ENCODE data around the gene EMX1. TPM values are rescaled to one million over a fixed set of nuclear protein-coding genes. Genes with fewer than 3 reads are reported as not detected.

The EMX1 gene
- total and polyA plus RNA-seq, 2 of the 13 experiments (the other 11 are each of a cell fraction or from before 2014, with no cell fraction given): 0.62 to 4.9 TPM

DNA sequence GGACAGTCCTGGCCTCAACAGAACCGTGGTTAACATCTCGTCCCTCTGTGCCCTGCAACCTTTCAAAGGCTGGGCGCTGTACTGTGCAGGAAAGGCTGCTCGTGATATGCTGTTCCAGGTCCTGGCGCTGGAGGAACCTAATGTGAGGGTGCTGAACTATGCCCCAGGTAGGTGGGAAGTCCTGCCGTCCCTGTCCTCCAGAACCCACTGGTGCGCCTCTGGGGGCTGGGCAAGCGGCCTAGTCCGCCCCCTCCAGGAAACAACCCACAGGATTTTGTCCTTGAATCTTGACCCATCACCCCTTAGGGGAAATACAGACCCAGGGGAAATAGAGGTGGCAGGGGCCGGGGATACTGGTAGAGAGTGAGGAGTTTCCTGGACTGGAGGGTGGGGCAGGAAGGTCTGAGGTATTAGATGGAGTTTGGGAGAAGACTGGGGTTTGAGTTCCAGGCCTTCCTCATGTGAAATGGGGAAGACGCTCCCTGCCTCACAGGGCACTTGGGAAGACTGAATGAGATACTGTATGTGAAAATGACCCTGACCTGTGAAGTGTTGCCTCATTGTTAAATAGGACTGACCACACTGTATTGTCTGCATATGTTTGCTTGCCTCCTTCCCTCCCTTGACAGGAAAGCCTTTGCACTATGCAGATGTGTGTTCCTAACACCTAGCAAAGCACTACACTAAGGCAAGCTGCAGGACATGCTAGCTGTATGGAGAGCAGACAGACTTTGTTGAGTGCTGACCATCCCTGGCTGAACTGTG lies 28.7 kb upstream of the EMX1 start (continued):
- TF ChIP-seq, protein P1, sequence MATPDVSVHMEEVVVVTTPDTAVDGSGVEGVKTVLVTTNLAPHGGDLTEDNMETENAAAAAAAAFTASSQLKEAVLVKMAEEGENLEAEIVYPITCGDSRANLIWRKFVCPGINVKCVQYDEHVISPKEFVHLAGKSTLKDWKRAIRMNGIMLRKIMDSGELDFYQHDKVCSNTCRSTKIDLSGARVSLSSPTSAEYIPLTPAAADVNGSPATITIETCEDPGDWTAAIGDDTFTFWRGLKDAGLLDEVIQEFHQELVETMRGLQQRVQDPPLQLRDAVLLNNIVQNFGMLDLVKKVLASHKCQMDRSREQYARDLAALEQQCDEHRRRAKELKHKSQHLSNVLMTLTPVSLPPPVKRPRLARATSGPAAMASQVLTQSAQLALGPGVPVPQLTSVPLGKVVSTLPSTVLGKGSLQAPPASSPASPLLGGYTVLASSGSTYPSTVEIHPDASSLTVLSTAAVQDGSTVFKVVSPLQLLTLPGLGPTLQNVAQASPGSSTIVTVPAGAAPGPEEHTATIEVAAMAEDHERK (CRISPR knock-in tag; IDR thresholded peaks at IDR 0.05; ENCODE audit: low read depth): no peak
- TF ChIP-seq PHF21A (CRISPR knock-in tag; IDR thresholded peaks at IDR 0.05): peak; percentile 84
- no peak for TF ChIP-seq ZNF234 (CRISPR knock-in tag; conservative IDR thresholded peaks at IDR 0.05)
- TF ChIP-seq ZNF430 (CRISPR knock-in tag; IDR thresholded peaks at IDR 0.05): no peak
- TF ChIP-seq, protein P2, sequence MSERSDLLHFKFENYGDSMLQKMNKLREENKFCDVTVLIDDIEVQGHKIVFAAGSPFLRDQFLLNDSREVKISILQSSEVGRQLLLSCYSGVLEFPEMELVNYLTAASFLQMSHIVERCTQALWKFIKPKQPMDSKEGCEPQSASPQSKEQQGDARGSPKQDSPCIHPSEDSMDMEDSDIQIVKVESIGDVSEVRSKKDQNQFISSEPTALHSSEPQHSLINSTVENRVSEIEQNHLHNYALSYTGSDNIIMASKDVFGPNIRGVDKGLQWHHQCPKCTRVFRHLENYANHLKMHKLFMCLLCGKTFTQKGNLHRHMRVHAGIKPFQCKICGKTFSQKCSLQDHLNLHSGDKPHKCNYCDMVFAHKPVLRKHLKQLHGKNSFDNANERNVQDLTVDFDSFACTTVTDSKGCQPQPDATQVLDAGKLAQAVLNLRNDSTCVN (CRISPR knock-in tag; IDR thresholded peaks at IDR 0.05; ENCODE audit: borderline replicate concordance): peak; percentile 67; the same call in 1 of the 2 replicates
- TF ChIP-seq SRY (CRISPR knock-in tag; IDR thresholded peaks at IDR 0.05): no peak
- TF ChIP-seq, protein P3, sequence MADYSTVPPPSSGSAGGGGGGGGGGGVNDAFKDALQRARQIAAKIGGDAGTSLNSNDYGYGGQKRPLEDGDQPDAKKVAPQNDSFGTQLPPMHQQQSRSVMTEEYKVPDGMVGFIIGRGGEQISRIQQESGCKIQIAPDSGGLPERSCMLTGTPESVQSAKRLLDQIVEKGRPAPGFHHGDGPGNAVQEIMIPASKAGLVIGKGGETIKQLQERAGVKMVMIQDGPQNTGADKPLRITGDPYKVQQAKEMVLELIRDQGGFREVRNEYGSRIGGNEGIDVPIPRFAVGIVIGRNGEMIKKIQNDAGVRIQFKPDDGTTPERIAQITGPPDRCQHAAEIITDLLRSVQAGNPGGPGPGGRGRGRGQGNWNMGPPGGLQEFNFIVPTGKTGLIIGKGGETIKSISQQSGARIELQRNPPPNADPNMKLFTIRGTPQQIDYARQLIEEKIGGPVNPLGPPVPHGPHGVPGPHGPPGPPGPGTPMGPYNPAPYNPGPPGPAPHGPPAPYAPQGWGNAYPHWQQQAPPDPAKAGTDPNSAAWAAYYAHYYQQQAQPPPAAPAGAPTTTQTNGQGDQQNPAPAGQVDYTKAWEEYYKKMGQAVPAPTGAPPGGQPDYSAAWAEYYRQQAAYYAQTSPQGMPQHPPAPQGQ (CRISPR knock-in tag; IDR thresholded peaks at IDR 0.05; ENCODE audit: borderline replicate concordance): no peak
- no peak for TF ChIP-seq NFIB (CRISPR knock-in tag; IDR thresholded peaks at IDR 0.05; ENCODE audit: borderline replicate concordance)
- no peak for TF ChIP-seq ZNF124 (CRISPR knock-in tag; IDR thresholded peaks at IDR 0.05)
- TF ChIP-seq ZNF264 (CRISPR knock-in tag; IDR thresholded peaks at IDR 0.05): no peak
- no peak for TF ChIP-seq SIN3A (IDR thresholded peaks at IDR 0.05; ENCODE audit: borderline replicate concordance, low read depth, low read length)
- no peak for TF ChIP-seq ZNF749 (CRISPR knock-in tag; IDR thresholded peaks at IDR 0.05; ENCODE audit: borderline replicate concordance)
- TF ChIP-seq ZFP62 (CRISPR knock-in tag; IDR thresholded peaks at IDR 0.05): no peak
- TF ChIP-seq RXRB (CRISPR knock-in tag; IDR thresholded peaks at IDR 0.05; ENCODE audit: borderline replicate concordance): peak; percentile 44
- no peak for TF ChIP-seq IRF1 (CRISPR knock-in tag; IDR thresholded peaks at IDR 0.05; ENCODE audit: low read depth)
- TF ChIP-seq ZEB1 (IDR thresholded peaks at IDR 0.05; ENCODE audit: insufficient replicate concordance, low read depth): no peak
- TF ChIP-seq HNRNPH1 (optimal IDR thresholded peaks at IDR 0.05; ENCODE audit: low read depth, low read length): no peak
- TF ChIP-seq TFE3 (CRISPR knock-in tag; IDR thresholded peaks at IDR 0.05): no peak
- no peak for TF ChIP-seq HOXA9 (CRISPR knock-in tag; IDR thresholded peaks at IDR 0.05; ENCODE audit: borderline replicate concordance)
- TF ChIP-seq ZNF230 (CRISPR knock-in tag; IDR thresholded peaks at IDR 0.05): no peak
- TF ChIP-seq NFE2L2 (IDR thresholded peaks at IDR 0.05; ENCODE audit: low read length): no peak
- no peak for TF ChIP-seq REPIN1 (CRISPR knock-in tag; IDR thresholded peaks at IDR 0.05; ENCODE audit: borderline replicate concordance, low read depth)
- TF ChIP-seq KLF9 (CRISPR knock-in tag; IDR thresholded peaks at IDR 0.05; ENCODE audit: low read depth): no peak

Data from HepG2 (cell line).